ENCODE measurements around the gene SNX5. TPM values are rescaled to one million over a fixed set of nuclear protein-coding genes. Genes with fewer than 3 reads are reported as not detected.

The SNX5 gene
- total and polyA plus RNA-seq, 4 experiments from 2014 or later, result 81.5 to 96.5 (median 88.9) TPM

GRCh38 chr20:17955302-17955701, 13.3 kb downstream of the SNX5 start:
- H3K9me3 ChIP-seq (ENCODE audit: control insufficient read depth in 1 of 2, low read length in 2 of 2), result no peaks in the 10 kb centered on the region
- H3K4me1 Mint-ChIP-seq, result peaks cover 28 to 64% (median 43%) of the 10 kb centered on the region in 4 donors
- ChIA-PET POLR2A (ENCODE audit: partially characterized antibody) (interaction anchor here (1.4 to 6.8 kb wide), 2 partner anchors 8 to 13 kb away, joined by 3 to 72 read pairs; partner anchors contain the start of genes MGME1 and SNX5), CTCF (ENCODE audit: partially characterized antibody) (interaction anchor here (1.3 to 5.3 kb wide), 5 partner anchors 10 to 275 kb away, joined by 3 to 37 read pairs (median 5); partner anchors contain the start of genes MGME1, RRBP1 and SNX5)
- peaks cover 51% of the 10 kb centered on the region for H3K4me1 ChIP-seq (ENCODE audit: insufficient read depth, low read length)
- H3K4me3 ChIP-seq (ENCODE audit: low read length in 2 of 2), result no peak overlapping the region
- H3K36me3 ChIP-seq (ENCODE audit: insufficient read depth, low read length), result peaks cover 52% of the 10 kb centered on the region
- H3K36me3 Mint-ChIP-seq, result peaks cover 50 to 60% of the 10 kb centered on the region in 2 donors
- DNase-seq, result no peak
- H3K27me3 ChIP-seq (ENCODE audit: insufficient read depth, low read length), result no peaks in the 10 kb centered on the region
- intact Hi-C loops (cut with micrococcal nuclease), result loop anchor here (5.0 kb wide), 1 partner anchor 42 kb away; no protein-coding TSS in a partner anchor
- no peaks in the 10 kb centered on the region for H3K9me3 Mint-ChIP-seq
- no peak overlapping the region for H3K27ac ChIP-seq (ENCODE audit: low read depth, low read length)
- H3K27ac Mint-ChIP-seq, result peak overlapping the region in 5 of 7 donors; percentile 8 to 75 (median 52)
- H3K4me3 Mint-ChIP-seq, result peak overlapping the region in 1 of 8 donors; percentile 39
- no peaks in the 10 kb centered on the region for H3K27me3 Mint-ChIP-seq

- no peaks in the 10 kb centered on the region for H3K9me3 Mint-ChIP-seq
- ChIA-PET POLR2A (ENCODE audit: partially characterized antibody) (interaction anchor here (0.9 to 1.6 kb wide), 2 partner anchors 12 to 15 kb away, joined by 4 read pairs; partner anchors contain the start of genes MGME1 and SNX5), CTCF (ENCODE audit: partially characterized antibody) (interaction anchor here (1.0 to 5.3 kb wide), 3 partner anchors 12 to 271 kb away, joined by 3 to 37 read pairs (median 10); no protein-coding TSS in a partner anchor)
- no peak for DNase-seq
- Histone ChIP-seq H3K27me3 (ENCODE audit: insufficient read depth, low read length) (no peaks in the 10 kb centered on the region), H3K4me3 (ENCODE audit: low read length in 2 of 2) (no peak overlapping the region), H3K36me3 (ENCODE audit: insufficient read depth, low read length) (peaks cover 66% of the 10 kb centered on the region), H3K4me1 (ENCODE audit: insufficient read depth, low read length) (peaks cover 37% of the 10 kb centered on the region), H3K9me3 (ENCODE audit: control insufficient read depth in 1 of 2, low read length in 2 of 2) (no peaks in the 10 kb centered on the region), H3K27ac (ENCODE audit: low read depth, low read length) (no peak overlapping the region)
- H3K4me3 Mint-ChIP-seq, result peak overlapping the region in 1 of 8 donors; percentile 10
- H3K4me1 Mint-ChIP-seq, result peaks cover 18 to 51% (median 31%) of the 10 kb centered on the region in 4 donors
- H3K36me3 Mint-ChIP-seq, result peaks cover 64 to 72% of the 10 kb centered on the region in 2 donors
- H3K27ac Mint-ChIP-seq, result peak overlapping the region in 3 of 7 donors; percentile 7 to 75 (median 44)
- no peaks in the 10 kb centered on the region for H3K27me3 Mint-ChIP-seq
- intact Hi-C loops (cut with micrococcal nuclease), result no loop called here
These were observed 14.7 kb downstream of the SNX5 start for GRCh38 chr20:17953935-17954334.

GRCh38 chr20:17952692-17953684, 15.6 kb downstream of the SNX5 start:
- Histone ChIP-seq H3K27ac (ENCODE audit: low read depth, low read length) (no peak overlapping the region), H3K9me3 (ENCODE audit: control insufficient read depth in 1 of 2, low read length in 2 of 2) (no peaks in the 10 kb centered on the region), H3K4me1 (ENCODE audit: insufficient read depth, low read length) (peaks cover 28% of the 10 kb centered on the region), H3K36me3 (ENCODE audit: insufficient read depth, low read length) (peaks cover 76% of the 10 kb centered on the region), H3K27me3 (ENCODE audit: insufficient read depth, low read length) (no peaks in the 10 kb centered on the region), H3K4me3 (ENCODE audit: low read length in 2 of 2) (no peak overlapping the region)
- Mint-ChIP-seq H3K36me3 (peaks cover 73 to 82% of the 10 kb centered on the region in 2 donors), H3K27me3 (no peaks in the 10 kb centered on the region), H3K27ac (peak overlapping the region in 5 of 7 donors; percentile 18 to 71 (median 55)), H3K9me3 (no peaks in the 10 kb centered on the region), H3K4me1 (peaks cover 12 to 41% (median 23%) of the 10 kb centered on the region in 4 donors), H3K4me3 (no peak overlapping the region)
- intact Hi-C loops (cut with micrococcal nuclease), result no loop called here
- ChIA-PET CTCF (ENCODE audit: partially characterized antibody) (interaction anchor here (1.0 to 2.2 kb wide), 4 partner anchors 10 to 270 kb away, joined by 3 to 10 read pairs (median 6); no protein-coding TSS in a partner anchor), POLR2A (ENCODE audit: partially characterized antibody) (interaction anchor here (0.9 to 1.6 kb wide), 3 partner anchors 13 to 271 kb away, joined by 3 to 4 read pairs (median 4); partner anchors contain the start of genes MGME1, RRBP1 and SNX5)
- no peak for DNase-seq

GRCh38 chr20:17951323-17951722, 17.3 kb downstream of the SNX5 start:
- ChIA-PET CTCF (ENCODE audit: partially characterized antibody) (interaction anchor here (1.3 kb wide), 1 partner anchor 12 kb away, joined by 4 read pairs; no protein-coding TSS in a partner anchor), POLR2A (ENCODE audit: partially characterized antibody) (no interaction called here)
- no peaks in the 10 kb centered on the region for H3K9me3 ChIP-seq (ENCODE audit: control insufficient read depth in 1 of 2, low read length in 2 of 2)
- H3K27ac ChIP-seq (ENCODE audit: low read depth, low read length), result no peak overlapping the region
- H3K36me3 Mint-ChIP-seq, result peaks cover 90 to 91% of the 10 kb centered on the region in 2 donors
- no peak overlapping the region for H3K4me3 Mint-ChIP-seq
- intact Hi-C loops (cut with micrococcal nuclease), result no loop called here
- no peak for DNase-seq
- H3K4me1 ChIP-seq (ENCODE audit: insufficient read depth, low read length), result peaks cover 14% of the 10 kb centered on the region
- peaks cover 3 to 29% (median 13%) of the 10 kb centered on the region in 4 donors for H3K4me1 Mint-ChIP-seq
- no peak overlapping the region for H3K4me3 ChIP-seq (ENCODE audit: low read length in 2 of 2)
- no peaks in the 10 kb centered on the region for H3K9me3 Mint-ChIP-seq
- peak overlapping the region in 2 of 7 donors; percentile 15 to 51 for H3K27ac Mint-ChIP-seq
- H3K27me3 ChIP-seq (ENCODE audit: insufficient read depth, low read length), result no peaks in the 10 kb centered on the region
- peaks cover 87% of the 10 kb centered on the region for H3K36me3 ChIP-seq (ENCODE audit: insufficient read depth, low read length)
- no peaks in the 10 kb centered on the region for H3K27me3 Mint-ChIP-seq

- peak overlapping the region in 1 of 7 donors; percentile 51 for H3K27ac Mint-ChIP-seq
- Histone ChIP-seq H3K27me3 (ENCODE audit: insufficient read depth, low read length) (no peaks in the 10 kb centered on the region), H3K36me3 (ENCODE audit: insufficient read depth, low read length) (peaks cover 87% of the 10 kb centered on the region), H3K4me1 (ENCODE audit: insufficient read depth, low read length) (peaks cover 9% of the 10 kb centered on the region), H3K27ac (ENCODE audit: low read depth, low read length) (no peak overlapping the region), H3K9me3 (ENCODE audit: control insufficient read depth in 1 of 2, low read length in 2 of 2) (no peaks in the 10 kb centered on the region), H3K4me3 (ENCODE audit: low read length in 2 of 2) (no peak overlapping the region)
- no peaks in the 10 kb centered on the region for H3K27me3 Mint-ChIP-seq
- DNase-seq, result no peak
- POLR2A ChIA-PET (ENCODE audit: partially characterized antibody), result interaction anchor here (1.6 kb wide), 1 partner anchor 17 kb away, joined by 4 read pairs; no protein-coding TSS in a partner anchor
- peaks cover 89 to 93% of the 10 kb centered on the region in 2 donors for H3K36me3 Mint-ChIP-seq
- CTCF ChIA-PET (ENCODE audit: partially characterized antibody), result interaction anchor here (1.3 kb wide), 1 partner anchor 12 kb away, joined by 4 read pairs; no protein-coding TSS in a partner anchor
- peaks cover 3 to 24% (median 9%) of the 10 kb centered on the region in 4 donors for H3K4me1 Mint-ChIP-seq
- no peak overlapping the region for H3K4me3 Mint-ChIP-seq
- H3K9me3 Mint-ChIP-seq, result no peaks in the 10 kb centered on the region
- intact Hi-C loops (cut with micrococcal nuclease), result no loop called here
These were observed 17.9 kb downstream of the SNX5 start for GRCh38 chr20:17950670-17951069.

GRCh38 chr20:17949899-17950298, 18.7 kb downstream of the SNX5 start:
- Histone ChIP-seq H3K4me1 (ENCODE audit: insufficient read depth, low read length) (peaks cover 1% of the 10 kb centered on the region), H3K27ac (ENCODE audit: low read depth, low read length) (no peak overlapping the region), H3K27me3 (ENCODE audit: insufficient read depth, low read length) (no peaks in the 10 kb centered on the region), H3K4me3 (ENCODE audit: low read length in 2 of 2) (no peak overlapping the region), H3K9me3 (ENCODE audit: control insufficient read depth in 1 of 2, low read length in 2 of 2) (no peaks in the 10 kb centered on the region), H3K36me3 (ENCODE audit: insufficient read depth, low read length) (peaks cover 92% of the 10 kb centered on the region)
- intact Hi-C loops (cut with micrococcal nuclease), result no loop called here
- no peak for DNase-seq
- Mint-ChIP-seq H3K27me3 (no peaks in the 10 kb centered on the region), H3K27ac (peak overlapping the region in 1 of 7 donors; percentile 50), H3K9me3 (no peaks in the 10 kb centered on the region), H3K36me3 (peaks cover 86 to 94% of the 10 kb centered on the region in 2 donors), H3K4me1 (peaks cover 0 to 16% (median 3%) of the 10 kb centered on the region in 4 donors), H3K4me3 (no peak overlapping the region)
- ChIA-PET CTCF (ENCODE audit: partially characterized antibody) (interaction anchor here (1.2 to 3.1 kb wide), 2 partner anchors 11 to 16 kb away, joined by 5 to 19 read pairs; no protein-coding TSS in a partner anchor), POLR2A (ENCODE audit: partially characterized antibody) (interaction anchor here (1.6 kb wide), 1 partner anchor 18 kb away, joined by 4 read pairs; no protein-coding TSS in a partner anchor)

All from CD4-positive, alpha-beta memory T cell (primary cell).